NCI-H748 (cell line): Measurements from ENCODE around the gene ZFAND2B.
A peak's percentile ranks its signal among the peaks of the same experiment; 100 is the strongest.
"Not testable (repeated sequence)": the region's sequence is repeated elsewhere in the genome, so short reads cannot be mapped to it uniquely, and the experiment has no call there.

ENCODE experiments used
- DNase-seq: peaks from one replicate; lab custom pipeline; 2025; ENCODE audit not compliant: unreplicated experiment; lab: John Stamatoyannopoulos, UW

The ZFAND2B gene

GRCh38 chr2:219250049-219250781, 43.6 kb downstream of the ZFAND2B start:
- DNase-seq, result no peak

DNA sequence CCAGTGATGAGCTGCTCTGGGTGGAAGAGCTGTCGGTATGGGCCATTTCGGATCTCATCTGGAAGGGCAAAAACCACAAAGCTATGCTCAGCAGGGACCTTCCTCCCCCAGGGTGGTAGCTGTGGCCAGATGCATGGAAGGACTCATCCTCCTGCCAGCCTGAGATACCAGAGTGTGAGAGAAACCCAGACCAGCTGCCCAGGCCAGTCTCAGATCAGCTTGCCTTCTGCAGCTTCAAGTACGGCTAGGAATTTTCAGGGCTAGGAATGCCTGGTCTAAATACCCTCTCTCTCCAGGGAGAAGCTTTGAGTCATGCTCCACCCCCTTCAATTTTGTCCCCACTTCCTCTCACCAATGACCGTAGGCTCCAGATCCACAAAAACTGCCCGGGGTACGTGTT, 45.1 kb downstream of the ZFAND2B start:
- no peak for DNase-seq

GRCh38 chr2:219252084-219252483, 45.5 kb downstream of the ZFAND2B start:
- no peak for DNase-seq

DNA sequence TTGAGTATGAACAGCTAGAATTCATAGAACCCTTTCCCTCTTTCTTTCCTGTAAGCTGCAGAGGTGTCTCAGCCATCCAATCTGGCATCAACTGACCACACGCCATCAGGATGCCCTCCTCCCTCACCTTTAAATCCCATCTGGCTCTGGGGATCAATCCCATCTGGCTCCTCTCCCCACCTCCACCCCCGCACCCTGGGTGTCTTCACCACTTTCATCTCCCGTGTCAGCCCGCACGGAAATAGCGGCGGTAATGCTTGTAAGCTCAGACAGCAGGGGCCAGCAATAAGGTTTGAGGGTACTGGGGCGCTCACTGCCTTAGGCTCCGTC, 46.0 kb downstream of the ZFAND2B start:
- DNase-seq, result peak; percentile 18

DNA sequence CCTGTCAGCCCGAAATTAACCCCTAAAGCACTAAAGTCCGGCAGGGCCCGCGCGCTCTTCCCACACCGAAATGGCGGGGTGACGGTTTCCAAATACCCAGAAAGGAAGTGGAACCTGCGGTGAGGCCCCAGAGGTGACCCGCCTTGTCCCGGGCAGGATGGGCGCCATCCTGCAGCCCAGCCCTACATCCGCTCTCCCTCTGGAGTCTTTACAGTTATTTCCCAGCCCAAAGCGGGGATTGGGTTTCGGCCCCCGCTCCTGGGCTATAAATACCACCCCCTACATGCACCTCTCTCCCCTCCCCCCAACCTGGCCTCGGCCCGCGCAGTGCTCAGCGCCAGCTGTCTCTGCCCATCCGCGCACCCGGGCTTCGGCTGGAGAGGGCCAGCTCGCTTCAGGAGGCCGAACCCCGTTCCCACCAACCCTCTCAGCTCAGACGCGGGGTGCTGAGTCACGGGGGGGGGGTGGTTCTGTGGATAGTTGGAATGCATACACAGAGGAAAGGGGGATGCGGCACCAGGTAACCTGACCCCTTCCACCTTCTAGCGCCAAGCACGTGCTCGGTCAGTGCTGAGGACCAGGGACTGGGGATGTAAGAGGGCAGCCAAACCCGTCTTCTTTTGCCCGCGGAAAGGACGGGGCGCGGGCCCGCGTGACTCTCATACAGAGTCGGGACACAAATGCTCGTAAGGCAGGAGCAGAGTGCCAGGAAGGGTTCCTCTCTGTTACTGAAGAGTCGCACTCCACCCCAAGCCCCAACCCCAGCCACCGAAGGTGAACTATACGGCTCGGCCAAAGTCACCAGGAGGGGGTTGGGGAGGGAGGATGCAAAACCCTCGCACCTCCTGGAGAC, 46.5 kb downstream of the ZFAND2B start, which contains the start of gene TUBA4B:
Gene TUBA4B (plus strand): TSS at position 344 of the 853 bp plus-strand sequence. CDS start 165 bp downstream, at position 509.
- peak; percentile 56 for DNase-seq

GRCh38 chr2:219253753-219254589, 47.4 kb downstream of the ZFAND2B start, which contains the start of gene TUBA4A:
Gene TUBA4A, minus strand, starts transcription at chr2:219253918. Its CDS starts 60 bp downstream, at chr2:219253858.
- DNase-seq, result peak; percentile 89

DNA sequence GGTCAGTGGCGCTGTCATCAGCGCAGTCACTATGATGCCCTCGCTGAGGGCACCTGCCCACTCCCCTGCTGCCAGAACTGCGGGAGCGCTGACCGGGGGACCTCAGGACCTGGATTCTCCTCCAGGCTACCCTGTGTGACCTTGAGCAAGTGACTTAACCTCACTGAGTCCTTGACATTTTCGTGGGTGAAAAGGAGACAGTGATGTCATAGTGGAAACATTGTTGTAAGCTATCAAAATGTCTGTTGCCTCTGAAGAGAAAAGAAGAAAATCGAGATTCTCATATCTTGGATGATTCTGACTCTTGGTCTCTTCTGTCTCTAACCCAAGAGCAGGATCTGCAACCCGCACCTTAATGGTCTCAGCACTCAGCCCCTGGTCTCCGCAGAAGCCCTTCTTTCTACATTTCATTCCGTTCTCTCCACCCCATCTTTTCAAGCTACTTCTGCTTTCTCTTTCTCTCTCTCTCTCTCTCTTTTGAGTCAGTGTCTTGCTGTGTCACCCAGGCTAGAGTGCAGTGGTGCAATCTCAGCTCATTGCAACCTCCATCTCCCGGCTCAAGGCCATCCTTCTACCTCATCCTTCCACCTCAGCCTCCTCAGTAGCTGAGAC, 48.1 kb downstream of the ZFAND2B start:
- no peak for DNase-seq

- not testable (repeated sequence) for DNase-seq
Observed at GRCh38 chr2:219258942-219259341, 52.4 kb downstream of the ZFAND2B start.
